Upper lobe of right lung (tissue), 1 donor: ENCODE measurements around the gene AGAP6. TPM values are rescaled to one million over a fixed set of nuclear protein-coding genes. Genes with fewer than 3 reads are reported as not detected.
"Not testable (repeated sequence)": the region's sequence is repeated elsewhere in the genome, so short reads cannot be mapped to it uniquely, and the experiment has no call there.

Experiments used
- ATAC-seq: fragments of 200-7000 bp; cut with Tn5 transposase; one replicate; pipeline ENCODE4 v1.9.1; 2020; ENCODE audit warnings: mild to moderate bottlenecking, moderate library complexity
- DNase-seq: peaks from one replicate; pipeline ENCODE4 v3.0.0-alpha.2; 2020
- H3K27ac ChIP-seq: fragments of 200-600 bp; one replicate; pipeline ENCODE4 v1.8.0; 2022
- H3K27me3 ChIP-seq: fragments of 200-600 bp; one replicate; pipeline ENCODE4 v1.8.0; 2022; ENCODE audit warnings: mild to moderate bottlenecking
- H3K36me3 ChIP-seq: fragments of 200-600 bp; one replicate; pipeline ENCODE4 v1.8.0; 2022
- H3K4me1 ChIP-seq: fragments of 200-600 bp; one replicate; pipeline ENCODE4 v1.8.0; 2022
- H3K4me3 ChIP-seq: fragments of 200-600 bp; one replicate; pipeline ENCODE4 v1.8.0; 2022; ENCODE audit warnings: mild to moderate bottlenecking
- H3K9me3 ChIP-seq: fragments of 200-600 bp; one replicate; pipeline ENCODE4 v1.8.0; 2022
- intact Hi-C: fragments of 100-400 bp; cut with DNase I; formaldehyde crosslinking; loops from one replicate; pipeline ENCODE4 v1.11.0; 2022
- total RNA-seq: library from RNA; stranded (reverse); fragmentation: NEBNext Ultra II Directional; extraction: Animal tissue kit (Norgen Biotek cat#: 25700); gene quantifications from one replicate; pipeline ENCODE4 v1.2.1, GENCODE V29; 2021
- TF ChIP-seq, protein P1 (sequence below): fragments of 200-600 bp; IDR thresholded peaks from one replicate; pipeline ENCODE4 v1.8.0; 2022; ENCODE audit warnings: antibody characterized with exemption
- donor health status: DM: no; HTN: yes; CAD: no; lungs with severe emphysema.

The AGAP6 gene
- total RNA-seq, 1 donor from 2014 or later = 15.7 TPM

DNA sequence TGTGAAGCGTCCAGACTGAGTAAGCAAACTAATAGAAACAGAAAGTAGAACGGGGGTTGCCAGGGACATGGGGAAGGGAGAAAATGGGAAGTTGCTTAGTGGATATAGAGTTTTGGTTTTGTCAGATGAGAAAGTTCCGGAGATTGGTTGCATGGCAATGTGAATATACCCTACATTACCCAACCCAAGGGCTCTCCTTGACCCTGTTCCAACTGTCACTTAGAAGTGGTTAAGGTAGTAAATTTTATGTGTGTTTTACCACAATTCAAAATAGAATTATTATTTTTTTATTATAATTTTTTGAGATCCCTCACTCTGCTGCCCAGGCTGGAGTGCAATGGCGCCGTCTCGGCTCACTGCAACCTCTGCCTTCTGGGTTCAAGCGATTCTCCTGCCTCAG is 25.8 kb downstream of the AGAP6 start:
- H3K4me1 ChIP-seq = not testable (repeated sequence)

DNA sequence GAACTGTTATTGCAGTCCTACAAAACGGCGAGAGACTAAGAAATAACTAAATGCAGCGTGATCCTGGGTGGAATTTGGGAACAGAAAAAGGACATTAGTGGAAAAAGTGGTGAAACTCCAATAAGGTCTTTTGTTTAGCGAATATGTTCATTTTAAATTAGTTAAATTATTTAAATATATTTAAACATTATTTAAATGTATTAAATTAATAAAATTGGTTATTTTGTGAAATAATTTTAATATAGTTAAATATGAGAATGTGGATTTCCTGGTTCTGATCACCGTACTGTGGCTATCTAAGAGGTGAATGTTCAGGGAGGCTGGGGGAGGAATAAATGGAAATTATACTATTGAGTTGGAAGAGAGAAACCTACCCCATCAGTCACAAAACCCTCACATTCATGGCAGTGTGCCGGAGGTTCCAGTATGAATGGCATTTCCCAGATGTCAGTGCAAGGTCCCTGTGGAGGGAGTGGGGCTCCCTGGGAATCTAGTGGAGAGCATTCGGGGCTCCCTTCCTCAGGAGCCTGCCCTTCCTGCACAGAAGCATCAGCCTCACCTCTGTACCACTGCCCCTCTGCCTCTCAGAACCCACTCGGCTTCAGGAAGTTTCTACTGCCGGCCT is 27.5 kb downstream of the AGAP6 start:
- H3K36me3 ChIP-seq, ATAC-seq, H3K27ac ChIP-seq, intact Hi-C loops, H3K27me3 ChIP-seq, DNase-seq, H3K9me3 ChIP-seq, H3K4me3 ChIP-seq, H3K4me1 ChIP-seq: not testable (repeated sequence)

More for the DNA sequence above, 25.8 kb downstream of the AGAP6 start:
- H3K9me3 ChIP-seq, intact Hi-C loops, DNase-seq, H3K27me3 ChIP-seq, ATAC-seq, H3K27ac ChIP-seq, H3K4me3 ChIP-seq, H3K36me3 ChIP-seq: not testable (repeated sequence)

- H3K27me3 ChIP-seq, intact Hi-C loops, H3K27ac ChIP-seq, H3K9me3 ChIP-seq, H3K4me3 ChIP-seq, ATAC-seq, H3K4me1 ChIP-seq, DNase-seq, H3K36me3 ChIP-seq: not testable (repeated sequence)
Observed at GRCh38 chr10:50016926-50017325, 28.7 kb downstream of the AGAP6 start.

- H3K27ac ChIP-seq, DNase-seq, H3K4me1 ChIP-seq, H3K36me3 ChIP-seq, H3K9me3 ChIP-seq, intact Hi-C loops, H3K27me3 ChIP-seq, ATAC-seq, H3K4me3 ChIP-seq: not testable (repeated sequence)
Observed at GRCh38 chr10:50017646-50018045, 29.4 kb downstream of the AGAP6 start.

- H3K27me3 ChIP-seq, intact Hi-C loops, H3K4me3 ChIP-seq, ATAC-seq, H3K4me1 ChIP-seq, DNase-seq, H3K36me3 ChIP-seq, H3K9me3 ChIP-seq, H3K27ac ChIP-seq: not testable (repeated sequence)
Observed at GRCh38 chr10:50019279-50019678, 31.1 kb downstream of the AGAP6 start.

- H3K9me3 ChIP-seq, H3K4me1 ChIP-seq, H3K4me3 ChIP-seq, DNase-seq, ATAC-seq, intact Hi-C loops, H3K27ac ChIP-seq, H3K36me3 ChIP-seq, H3K27me3 ChIP-seq: not testable (repeated sequence)
Observed at GRCh38 chr10:50020451-50021024, 32.3 kb downstream of the AGAP6 start.

GRCh38 chr10:50021646-50022045 is 33.4 kb downstream of the AGAP6 start:
- intact Hi-C loops = no loop called here

GRCh38 chr10:50024716-50025383 is 36.6 kb downstream of the AGAP6 start:
- intact Hi-C loops, H3K4me1 ChIP-seq, DNase-seq, H3K27ac ChIP-seq, ATAC-seq, H3K36me3 ChIP-seq, H3K9me3 ChIP-seq, H3K4me3 ChIP-seq: not testable (repeated sequence)
- H3K27me3 ChIP-seq = peaks cover 10% of the 10 kb centered on the region

More at GRCh38 chr10:50021646-50022045, 33.4 kb downstream of the AGAP6 start:
- TF ChIP-seq, protein P1, sequence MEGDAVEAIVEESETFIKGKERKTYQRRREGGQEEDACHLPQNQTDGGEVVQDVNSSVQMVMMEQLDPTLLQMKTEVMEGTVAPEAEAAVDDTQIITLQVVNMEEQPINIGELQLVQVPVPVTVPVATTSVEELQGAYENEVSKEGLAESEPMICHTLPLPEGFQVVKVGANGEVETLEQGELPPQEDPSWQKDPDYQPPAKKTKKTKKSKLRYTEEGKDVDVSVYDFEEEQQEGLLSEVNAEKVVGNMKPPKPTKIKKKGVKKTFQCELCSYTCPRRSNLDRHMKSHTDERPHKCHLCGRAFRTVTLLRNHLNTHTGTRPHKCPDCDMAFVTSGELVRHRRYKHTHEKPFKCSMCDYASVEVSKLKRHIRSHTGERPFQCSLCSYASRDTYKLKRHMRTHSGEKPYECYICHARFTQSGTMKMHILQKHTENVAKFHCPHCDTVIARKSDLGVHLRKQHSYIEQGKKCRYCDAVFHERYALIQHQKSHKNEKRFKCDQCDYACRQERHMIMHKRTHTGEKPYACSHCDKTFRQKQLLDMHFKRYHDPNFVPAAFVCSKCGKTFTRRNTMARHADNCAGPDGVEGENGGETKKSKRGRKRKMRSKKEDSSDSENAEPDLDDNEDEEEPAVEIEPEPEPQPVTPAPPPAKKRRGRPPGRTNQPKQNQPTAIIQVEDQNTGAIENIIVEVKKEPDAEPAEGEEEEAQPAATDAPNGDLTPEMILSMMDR = no peak
- Histone ChIP-seq H3K27ac (no peak overlapping the region), H3K27me3 (peaks cover 10% of the 10 kb centered on the region), H3K4me3 (no peak overlapping the region), H3K9me3 (no peaks in the 10 kb centered on the region), H3K36me3 (no peaks in the 10 kb centered on the region), H3K4me1 (no peaks in the 10 kb centered on the region)
- no peak for ATAC-seq
- no peak for DNase-seq

DNA sequence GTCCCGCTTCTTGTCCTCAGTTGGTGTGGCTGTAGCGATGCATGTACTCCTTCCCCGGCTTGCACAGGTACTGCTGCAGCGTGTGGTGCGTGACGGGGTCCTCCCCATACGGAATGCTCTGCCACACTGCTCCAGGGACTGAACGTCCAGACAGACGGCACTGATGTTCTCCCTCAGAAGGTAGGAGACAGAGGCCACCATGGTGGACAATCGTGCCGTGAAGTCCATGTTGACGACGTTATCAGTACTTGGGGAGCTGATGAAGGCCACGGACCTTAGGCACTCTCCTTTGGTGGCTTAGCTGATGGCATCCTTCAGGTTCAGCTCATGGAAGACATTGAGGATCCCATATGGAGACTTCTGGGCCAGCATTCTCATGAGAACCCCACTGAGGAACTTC is 37.4 kb downstream of the AGAP6 start:
- TF ChIP-seq, protein P1 = no peak
- Histone ChIP-seq H3K36me3 (no peaks in the 10 kb centered on the region), H3K4me1 (no peaks in the 10 kb centered on the region), H3K4me3 (no peak overlapping the region), H3K27ac (no peak overlapping the region), H3K9me3 (no peaks in the 10 kb centered on the region), H3K27me3 (peaks cover 10% of the 10 kb centered on the region)
- no peak for DNase-seq
- intact Hi-C loops = no loop called here
- ATAC-seq = no peak
